Body of pancreas (tissue), 4 donors: ENCODE results near the gene NF1. TPM values are rescaled to one million over a fixed set of nuclear protein-coding genes. Genes with fewer than 3 reads are reported as not detected.
"Not testable (repeated sequence)": the region's sequence is repeated elsewhere in the genome, so short reads cannot be mapped to it uniquely, and the experiment has no call there.

Source experiments
- ATAC-seq: fragments of 150-250 bp; one replicate; pipeline ENCODE4 v1.9.1; 2016
- DNase-seq, 4 donors: peaks; one replicate each; pipeline ENCODE4 v3.0.0-alpha.2; 2019
- H3K27ac ChIP-seq, 4 donors: fragments of 200-600 bp; sonication (generic); 1 replicate in 3 of 4; 2 replicates in 1 of 4; pipeline versions ENCODE4 v1.5.1 to v1.6.1; 2016 to 2019; ENCODE audit warnings: mild to moderate bottlenecking in 1 of 4, mixed read lengths in 1 of 4, moderate library complexity in 1 of 4
- H3K27me3 ChIP-seq, 2 donors: fragments of 200-600 bp; sonication (generic); one replicate each; pipeline ENCODE4 v1.6.0; 2016; ENCODE audit warnings: mild to moderate bottlenecking in 1 of 2
- H3K36me3 ChIP-seq, 2 donors: fragments of 200-600 bp; sonication (generic); replicated peaks in 1 of 2; 2 replicates each; pipeline ENCODE4 v1.5.1; 2016; ENCODE audit warnings: low read depth in 2 of 2; ENCODE audit not compliant: insufficient read depth in 1 of 2
- H3K4me1 ChIP-seq: fragments of 200-600 bp; sonication (generic); one replicate; pipeline ENCODE4 v1.6.0; 2016
- H3K4me3 ChIP-seq, 2 donors: fragments of 200-600 bp; sonication (generic); 1 replicate in 1 of 2; 2 replicates in 1 of 2; pipeline ENCODE4 v1.5.1; 2016 to 2019
- H3K9me3 ChIP-seq, 3 donors: fragments of 200-600 bp; sonication (generic); 1 replicate in 2 of 3; 2 replicates in 1 of 3; pipeline ENCODE4 v1.5.1; 2016
- CTCF ChIP-seq, 7 experiments: fragments of 450-650 bp in 4 of 7; fragments of 200-600 bp in 3 of 7; sonication (generic) in 3 of 7; IDR thresholded peaks; one replicate each; pipeline ENCODE4 v1.5.1; 2016 to 2019; ENCODE audit warnings: antibody characterized with exemption in 7 of 7
- POLR2A ChIP-seq, 3 donors: fragments of 450-650 bp; IDR thresholded peaks; one replicate each; pipeline ENCODE4 v1.6.1; 2016; ENCODE audit warnings: antibody characterized with exemption in 3 of 3, mild to moderate bottlenecking in 2 of 3
- WGBS, 2 donors: methylation state at CpG; one replicate each; pipeline ENCODE4 v1.1.5; 2017; 5-methylcytosine and 5-hydroxymethylcytosine counted together
- intact Hi-C: fragments of 100-400 bp; cut with DNase I; formaldehyde crosslinking; loops from one replicate; pipeline ENCODE4 v1.15.1; 2023
- total RNA-seq, 2 donors: library from RNA; depleted of rRNA; stranded (reverse); fragments of >200 nt; gene quantifications; one replicate each; pipeline ENCODE4 v1.1.0, GENCODE V29; 2016

Gene NF1
- total RNA-seq: 10 to 100 TPM; 54.7 to 57.1 TPM

GRCh38 chr17:31094600-31095235, at the start of gene NF1:
Gene NF1, plus strand, starts transcription at chr17:31094977. Its CDS starts 333 bp downstream, at chr17:31095310.
- intact Hi-C loops: no loop called here
- TF ChIP-seq POLR2A (IDR thresholded peaks at IDR 0.05) (peak; percentile 54 to 83 (median 78)), CTCF (IDR thresholded peaks at IDR 0.05) (no peak)
- WGBS, 2 donors: 0% methylated on average over 12 to 42 of the region's 45 CpGs
- H3K36me3 ChIP-seq: no peaks in the 10 kb centered on the region
- DNase-seq (peak; percentile 97 to 98 (median 98)), ATAC-seq (peak; percentile 96)
- no peaks in the 10 kb centered on the region for H3K9me3 ChIP-seq
- no peaks in the 10 kb centered on the region for H3K27me3 ChIP-seq
- peak within 1 kb of the TSS; percentile 78 to 100 for H3K4me3 ChIP-seq
- H3K4me1 ChIP-seq: peaks cover 16% of the 10 kb centered on the region
- peak within 1 kb of the TSS; percentile 92 to 96 (median 95) for H3K27ac ChIP-seq

GRCh38 chr17:31046856-31047425, 47.8 kb upstream of the NF1 start:
- H3K4me3 ChIP-seq, DNase-seq, ATAC-seq, H3K27ac ChIP-seq, intact Hi-C loops, H3K27me3 ChIP-seq, H3K4me1 ChIP-seq, H3K9me3 ChIP-seq, H3K36me3 ChIP-seq: not testable (repeated sequence)
- 84 to 95% methylated on average over 5 of the region's 7 CpGs for WGBS, 2 donors

GRCh38 chr17:31048142-31048541, 46.6 kb upstream of the NF1 start:
- Histone ChIP-seq H3K4me1 (no peaks in the 10 kb centered on the region), H3K36me3 (no peaks in the 10 kb centered on the region), H3K27me3 (no peaks in the 10 kb centered on the region), H3K9me3 (no peaks in the 10 kb centered on the region), H3K4me3 (no peak overlapping the region), H3K27ac (no peak overlapping the region)
- ATAC-seq: no peak
- no peak for DNase-seq
- intact Hi-C loops: no loop called here
- no peak for TF ChIP-seq CTCF (IDR thresholded peaks at IDR 0.05)
- no peak for TF ChIP-seq POLR2A (IDR thresholded peaks at IDR 0.05)

GRCh38 chr17:31048780-31049179, 46.0 kb upstream of the NF1 start:
- Histone ChIP-seq H3K36me3 (no peaks in the 10 kb centered on the region), H3K4me1 (no peaks in the 10 kb centered on the region), H3K4me3 (no peak overlapping the region), H3K27me3 (no peaks in the 10 kb centered on the region), H3K9me3 (no peaks in the 10 kb centered on the region), H3K27ac (no peak overlapping the region)
- TF ChIP-seq POLR2A (IDR thresholded peaks at IDR 0.05) (no peak), CTCF (IDR thresholded peaks at IDR 0.05) (no peak)
- no peak for DNase-seq
- no peak for ATAC-seq
- intact Hi-C loops: no loop called here

- no peaks in the 10 kb centered on the region for H3K27me3 ChIP-seq
- intact Hi-C loops: no loop called here
Observed at GRCh38 chr17:31050948-31051347, 43.8 kb upstream of the NF1 start.

More at GRCh38 chr17:31050948-31051347, 43.8 kb upstream of the NF1 start:
- DNase-seq (no peak), ATAC-seq (no peak)
- Histone ChIP-seq H3K9me3 (no peaks in the 10 kb centered on the region), H3K36me3 (no peaks in the 10 kb centered on the region), H3K27ac (no peak overlapping the region), H3K4me3 (no peak overlapping the region), H3K4me1 (no peaks in the 10 kb centered on the region)
- TF ChIP-seq CTCF (IDR thresholded peaks at IDR 0.05) (no peak), POLR2A (IDR thresholded peaks at IDR 0.05) (no peak)
- 86 to 89% methylated on average over 9 of the region's 9 CpGs for WGBS, 2 donors
